SIG-M5 treated with dmso at 0.1 percent for 504 hours (cell line): Measurements from ENCODE around the gene WNT1.

Experiments used
- DNase-seq: peaks from one replicate; lab custom pipeline; 2025; ENCODE audit not compliant: unreplicated experiment; lab: John Stamatoyannopoulos, UW

WNT1 gene

GRCh38 chr12:49026678-49027480 is 48.8 kb downstream of the WNT1 start:
- DNase-seq: no peak

DNA sequence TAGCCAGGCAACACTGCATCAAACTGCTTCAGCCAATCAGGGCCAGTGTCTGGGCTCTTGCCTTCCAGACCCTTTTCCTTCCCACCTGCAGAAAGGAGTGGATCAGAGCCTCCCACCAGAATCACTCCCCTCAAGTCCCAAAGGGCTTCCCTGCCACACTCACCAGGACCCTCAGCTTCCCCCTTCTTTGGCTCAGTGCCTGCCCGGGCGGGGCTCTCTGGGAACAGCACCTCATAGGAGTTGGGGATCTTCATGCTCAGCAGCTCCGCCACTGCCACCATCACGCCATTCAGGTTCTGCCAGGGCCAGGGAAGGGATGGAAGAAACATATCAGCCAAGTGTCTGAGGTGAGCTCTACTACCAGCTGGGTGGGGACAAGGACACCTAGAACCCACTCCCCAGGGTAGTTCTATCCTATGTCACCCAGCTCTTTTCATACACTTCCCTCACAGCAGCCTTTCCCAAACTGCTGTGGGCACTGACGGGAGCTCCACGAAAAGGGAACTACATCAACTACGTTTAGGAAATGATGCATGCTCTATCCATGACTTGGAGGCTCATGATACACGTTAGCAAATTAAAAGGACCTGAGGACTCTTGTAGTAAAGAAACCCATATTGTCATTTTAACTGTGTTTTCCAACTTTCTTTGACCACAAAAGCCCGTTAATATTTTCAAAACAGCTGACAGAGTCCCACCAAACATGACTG is 49.9 kb downstream of the WNT1 start:
- no peak for DNase-seq

GRCh38 chr12:49028666-49029275 is 50.6 kb downstream of the WNT1 start:
- DNase-seq: no peak

GRCh38 chr12:49030119-49030518 is 52.0 kb downstream of the WNT1 start:
- no peak for DNase-seq

GRCh38 chr12:49030714-49031572 is 52.8 kb downstream of the WNT1 start:
- DNase-seq: no peak

- DNase-seq: no peak
Measured at GRCh38 chr12:49031573-49032161, 53.5 kb downstream of the WNT1 start.
